Measurements from ENCODE around the gene FDXR. TPM values are rescaled to one million over a fixed set of nuclear protein-coding genes. Genes with fewer than 3 reads are reported as not detected.

The FDXR gene
- total RNA-seq, 4 donors from 2014 or later: 3.6 to 7.8 (median 4.6) TPM

- Histone ChIP-seq H3K36me3 (no peaks in the 10 kb centered on the region), H3K9me3 (no peaks in the 10 kb centered on the region), H3K27me3 (peaks cover 100% of the 10 kb centered on the region), H3K4me3 (no peak overlapping the region), H3K27ac (no peak overlapping the region), H3K4me1 (peaks cover 0 to 34% (median 14%) of the 10 kb centered on the region in 3 donors)
- TF ChIP-seq CTCF (IDR thresholded peaks at IDR 0.05): no peak
- TF ChIP-seq POLR2A (IDR thresholded peaks at IDR 0.05): no peak
- no peak for TF ChIP-seq EP300 (IDR thresholded peaks at IDR 0.05)
- no peak for TF ChIP-seq POLR2AphosphoS5 (IDR thresholded peaks at IDR 0.05)
- 80% methylated on average over 13 of the region's 27 CpGs; no CpG with 5 or more reads in 1 of the 2 donors for WGBS, 2 donors (ENCODE audit: low coverage in 1 of 2)
- no peak for ATAC-seq
Measured at GRCh38 chr17:74920306-74920620, 47.5 kb upstream of the FDXR start.

GRCh38 chr17:74919440-74920305 lies 46.9 kb upstream of the FDXR start:
- Histone ChIP-seq H3K36me3 (no peaks in the 10 kb centered on the region), H3K27me3 (peaks cover 100% of the 10 kb centered on the region), H3K9me3 (no peaks in the 10 kb centered on the region), H3K4me1 (peaks cover 0 to 31% (median 14%) of the 10 kb centered on the region in 3 donors), H3K4me3 (no peak overlapping the region), H3K27ac (no peak overlapping the region)
- WGBS, 2 donors (ENCODE audit: low coverage in 1 of 2): 80% methylated on average over 1 of the region's 67 CpGs; no CpG with 5 or more reads in 1 of the 2 donors
- no peak for ATAC-seq
- no peak for TF ChIP-seq POLR2A (IDR thresholded peaks at IDR 0.05)
- TF ChIP-seq POLR2AphosphoS5 (IDR thresholded peaks at IDR 0.05): no peak
- TF ChIP-seq CTCF (IDR thresholded peaks at IDR 0.05): no peak
- TF ChIP-seq EP300 (IDR thresholded peaks at IDR 0.05): no peak

GRCh38 chr17:74918906-74919305 lies 46.1 kb upstream of the FDXR start:
- no peak for TF ChIP-seq EP300 (IDR thresholded peaks at IDR 0.05)
- TF ChIP-seq POLR2AphosphoS5 (IDR thresholded peaks at IDR 0.05): no peak
- TF ChIP-seq CTCF (IDR thresholded peaks at IDR 0.05): no peak
- TF ChIP-seq POLR2A (IDR thresholded peaks at IDR 0.05): no peak
- no peak overlapping the region for H3K4me3 ChIP-seq
- H3K9me3 ChIP-seq: no peaks in the 10 kb centered on the region
- peaks cover 0 to 23% (median 11%) of the 10 kb centered on the region in 3 donors for H3K4me1 ChIP-seq
- H3K27ac ChIP-seq: no peak overlapping the region
- 75 to 100% methylated on average over 3 of the region's 5 CpGs for WGBS, 2 donors (ENCODE audit: low coverage in 1 of 2)
- H3K36me3 ChIP-seq: no peaks in the 10 kb centered on the region
- no peak for ATAC-seq
- peaks cover 92% of the 10 kb centered on the region for H3K27me3 ChIP-seq

GRCh38 chr17:74917430-74917829 lies 44.6 kb upstream of the FDXR start:
- no peaks in the 10 kb centered on the region for H3K36me3 ChIP-seq
- WGBS, 2 donors (ENCODE audit: low coverage in 1 of 2): 66% methylated on average over 6 of the region's 10 CpGs; no CpG with 5 or more reads in 1 of the 2 donors
- TF ChIP-seq EP300 (IDR thresholded peaks at IDR 0.05): no peak
- H3K4me1 ChIP-seq: peaks cover 0 to 9% (median 0%) of the 10 kb centered on the region in 3 donors
- no peak overlapping the region for H3K27ac ChIP-seq
- no peak for ATAC-seq
- no peaks in the 10 kb centered on the region for H3K9me3 ChIP-seq
- H3K4me3 ChIP-seq: no peak overlapping the region
- H3K27me3 ChIP-seq: peaks cover 77% of the 10 kb centered on the region

- H3K4me3 ChIP-seq: no peak overlapping the region
- WGBS, 2 donors (ENCODE audit: low coverage in 1 of 2): 89% methylated on average over 9 of the region's 11 CpGs; no CpG with 5 or more reads in 1 of the 2 donors
- ATAC-seq: no peak
- no peaks in the 10 kb centered on the region for H3K36me3 ChIP-seq
- H3K27ac ChIP-seq: no peak overlapping the region
- no peaks in the 10 kb centered on the region for H3K9me3 ChIP-seq
- peaks cover 0 to 8% (median 0%) of the 10 kb centered on the region in 3 donors for H3K4me1 ChIP-seq
- H3K27me3 ChIP-seq: peaks cover 71% of the 10 kb centered on the region
- no peak for TF ChIP-seq POLR2AphosphoS5 (IDR thresholded peaks at IDR 0.05)
- no peak for TF ChIP-seq POLR2A (IDR thresholded peaks at IDR 0.05)
- no peak for TF ChIP-seq CTCF (IDR thresholded peaks at IDR 0.05)
Measured at GRCh38 chr17:74916851-74917199, 44.0 kb upstream of the FDXR start.
